Natural killer cell (primary cell): ENCODE measurements around the gene POC1B. TPM values are rescaled to one million over a fixed set of nuclear protein-coding genes. Genes with fewer than 3 reads are reported as not detected.

Experiments used
- ATAC-seq, 3 donors: fragments of 150-1000 bp in 2 of 3; fragments of 200-7000 bp in 1 of 3; cut with Tn5 transposase; 1 replicate in 1 of 3; 2 replicates in 2 of 3; pipeline ENCODE4 v1.10.0; 2021; ENCODE audit warnings: mild to moderate bottlenecking in 2 of 3, moderate library complexity in 2 of 3
- DNase-seq, 2 donors: peaks; one replicate each; pipeline versions ENCODE4 v3.0.0 to v3.0.0-alpha.2; 2013 to 2021; ENCODE audit warnings: mixed read lengths in 1 of 2
- H3K27ac ChIP-seq: one replicate; pipeline ENCODE4 v1.5.1; 2013; ENCODE audit warnings: mild to moderate bottlenecking, low read length
- H3K27me3 ChIP-seq: one replicate; pipeline ENCODE4 v1.6.1; 2013; ENCODE audit warnings: low read length; ENCODE audit not compliant: control insufficient read depth, insufficient read depth
- H3K36me3 ChIP-seq: one replicate; pipeline ENCODE4 v1.6.1; 2013; ENCODE audit warnings: low read length; ENCODE audit not compliant: control insufficient read depth, insufficient read depth
- H3K4me1 ChIP-seq: one replicate; pipeline ENCODE4 v1.6.1; 2013; ENCODE audit warnings: low read length; ENCODE audit not compliant: control insufficient read depth, insufficient read depth
- H3K4me3 ChIP-seq: one replicate; pipeline ENCODE4 v1.5.1; 2013; ENCODE audit warnings: low read length
- H3K9me3 ChIP-seq: one replicate; pipeline ENCODE4 v1.6.1; 2013; ENCODE audit warnings: low read length; ENCODE audit not compliant: control insufficient read depth, insufficient read depth
- H3K27ac Mint-ChIP-seq, 2 donors: one replicate each; pipeline ENCODE4 v1.8.0; 2022; ENCODE audit warnings: mild to moderate bottlenecking in 2 of 2, mixed read lengths in 2 of 2, moderate library complexity in 1 of 2
- H3K27me3 Mint-ChIP-seq, 2 donors: one replicate each; pipeline ENCODE4 v1.8.0; 2022; ENCODE audit warnings: low read depth in 2 of 2, mixed read lengths in 2 of 2
- H3K36me3 Mint-ChIP-seq: one replicate; pipeline ENCODE4 v1.8.0; 2022; ENCODE audit warnings: mixed read lengths
- H3K4me1 Mint-ChIP-seq, 2 donors: one replicate each; pipeline ENCODE4 v1.8.0; 2022; ENCODE audit warnings: mixed read lengths in 2 of 2
- H3K4me3 Mint-ChIP-seq: one replicate; pipeline ENCODE4 v1.8.0; 2022; ENCODE audit warnings: mild to moderate bottlenecking, moderate library complexity, mixed read lengths
- H3K9me3 Mint-ChIP-seq, 2 donors: one replicate each; pipeline ENCODE4 v1.8.0; 2022; ENCODE audit warnings: mixed read lengths in 2 of 2
- CTCF ChIP-seq: fragments of 200-600 bp; IDR thresholded peaks from one replicate; pipeline ENCODE4 v1.8.0; 2022; ENCODE audit warnings: antibody characterized with exemption
- WGBS: methylation state at CpG from one replicate; pipeline ENCODE4 v1.1.7; 2013; ENCODE audit warnings: missing lambda C conversion rate; ENCODE audit not compliant: insufficient coverage; 5-methylcytosine and 5-hydroxymethylcytosine counted together
- intact Hi-C: fragments of 100-400 bp; cut with micrococcal nuclease; formaldehyde crosslinking; loops from one replicate; pipeline ENCODE4 v1.14.2; 2022
- total RNA-seq, 4 donors: library from RNA; stranded (reverse); fragments of 120-200 nt in 1 of 4; gene quantifications; one replicate each; pipeline versions ENCODE4 v1.2.3 to v1.2.4, GENCODE V29; 2013 to 2022

The POC1B gene
- total RNA-seq, 3 donors from 2014 or later (not counting 1 experiment from before 2014, with no cell fraction given), result 29.8 to 40.9 (median 38.0) TPM

DNA sequence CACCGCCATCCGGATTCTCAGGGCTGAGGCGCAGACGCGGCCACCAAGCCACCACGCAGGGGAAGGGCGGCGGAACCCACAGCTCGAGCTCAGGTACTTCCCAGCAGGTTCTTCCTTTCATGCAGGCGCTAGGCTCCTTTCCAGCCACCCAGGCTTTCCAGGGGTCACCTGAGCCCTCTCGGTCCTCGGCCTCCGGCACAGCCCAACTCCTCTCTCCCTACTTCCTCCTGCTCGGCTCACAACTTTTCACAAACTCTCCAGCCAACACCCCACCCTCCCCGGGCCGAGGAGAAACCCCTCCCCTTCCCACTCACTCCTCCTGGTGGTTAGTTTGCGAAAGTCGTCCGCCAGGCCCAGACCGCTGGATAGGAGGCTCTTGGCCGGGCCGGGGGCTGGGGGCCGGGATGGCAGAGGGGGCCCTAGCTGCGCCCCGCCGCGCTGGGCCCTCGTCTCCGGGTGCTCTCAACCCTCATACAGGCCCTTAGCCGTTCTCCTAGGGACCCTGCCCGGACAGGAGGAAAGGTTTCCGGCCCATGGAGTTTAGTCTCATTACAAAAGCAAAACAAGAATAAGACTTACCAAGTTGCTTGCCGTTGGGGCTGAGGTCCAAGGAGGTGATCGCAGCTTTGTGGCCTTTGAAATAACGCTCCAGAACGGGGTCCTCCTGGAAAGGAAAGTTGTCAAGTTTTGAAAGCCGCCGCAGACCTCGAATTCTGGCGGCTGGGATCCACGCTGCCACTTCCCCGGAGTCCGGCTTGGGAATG lies 1.1 kb downstream of the POC1B start, which contains the start of gene GALNT4:
TSS of gene GALNT4 (minus strand) at position 256 of the 764 bp plus-strand sequence. CDS start at position 9, 247 bp downstream.
- intact Hi-C loops, result loop anchor here (1.0 to 5.0 kb wide), 3 partner anchors 55 to 1382 kb away; partner anchors contain the start of genes CEP290, DUSP6 and TMTC3
- peak within 1 kb of the TSS; percentile 96 for H3K4me3 Mint-ChIP-seq
- Histone ChIP-seq H3K9me3 (no peaks in the 10 kb centered on the region), H3K27ac (peak within 1 kb of the TSS; percentile 96), H3K36me3 (peaks cover 8% of the 10 kb centered on the region), H3K4me3 (peak within 1 kb of the TSS; percentile 100), H3K4me1 (peaks cover 25% of the 10 kb centered on the region), H3K27me3 (no peaks in the 10 kb centered on the region)
- H3K27me3 Mint-ChIP-seq, result no peaks in the 10 kb centered on the region
- H3K27ac Mint-ChIP-seq, result peak within 1 kb of the TSS; percentile 86 to 93
- WGBS, result under 1% methylated on average over 43 of the region's 43 CpGs
- no peaks in the 10 kb centered on the region for H3K9me3 Mint-ChIP-seq
- TF ChIP-seq CTCF, result peak; percentile 57
- H3K4me1 Mint-ChIP-seq, result peaks cover 45 to 46% of the 10 kb centered on the region in 2 donors
- H3K36me3 Mint-ChIP-seq, result no peaks in the 10 kb centered on the region
- DNase-seq (peak; percentile 65 to 87), ATAC-seq (peak; percentile 64 to 81 (median 75))

GRCh38 chr12:89523843-89524540 lies 1.9 kb downstream of the POC1B start:
- H3K27me3 ChIP-seq, result no peaks in the 10 kb centered on the region
- peak overlapping the region; percentile 100 for H3K4me3 ChIP-seq

DNA sequence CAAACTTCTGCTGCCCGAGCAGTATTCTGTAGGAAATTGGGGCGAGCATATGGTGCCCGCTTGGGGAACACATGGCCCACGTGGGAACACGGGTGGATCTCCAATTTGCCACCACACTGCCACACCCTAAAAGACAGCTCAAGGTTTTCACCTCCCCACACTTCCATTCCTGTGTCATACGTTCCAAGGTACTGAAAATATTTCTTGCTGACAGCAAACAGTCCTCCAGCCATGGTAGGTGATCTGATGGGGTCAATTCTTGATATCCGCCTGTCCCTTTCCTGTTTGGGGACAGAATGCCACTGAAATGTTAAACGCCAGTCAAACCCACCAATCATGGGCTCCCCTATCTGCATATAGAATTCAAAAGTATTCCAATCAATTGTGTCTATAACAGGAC lies 2.5 kb downstream of the POC1B start:
- peak overlapping the region; percentile 100 for H3K4me3 ChIP-seq
- H3K36me3 ChIP-seq, result peaks cover 8% of the 10 kb centered on the region
- peaks cover 48% of the 10 kb centered on the region in 2 donors for H3K4me1 Mint-ChIP-seq
- WGBS, result 79% methylated on average over 8 of the region's 8 CpGs
- no peak for ATAC-seq
- H3K36me3 Mint-ChIP-seq, result no peaks in the 10 kb centered on the region
- H3K27me3 ChIP-seq, result no peaks in the 10 kb centered on the region
- H3K27me3 Mint-ChIP-seq, result no peaks in the 10 kb centered on the region
- no peak for TF ChIP-seq CTCF
- H3K9me3 Mint-ChIP-seq, result no peaks in the 10 kb centered on the region
- intact Hi-C loops, result no loop called here
- H3K9me3 ChIP-seq, result no peaks in the 10 kb centered on the region
- DNase-seq, result no peak
- peak overlapping the region; percentile 96 for H3K4me3 Mint-ChIP-seq
- H3K27ac ChIP-seq, result no peak overlapping the region
- H3K4me1 ChIP-seq, result peaks cover 25% of the 10 kb centered on the region
- peak overlapping the region; percentile 86 to 93 for H3K27ac Mint-ChIP-seq

More at GRCh38 chr12:89523843-89524540, 1.9 kb downstream of the POC1B start:
- no peak for ATAC-seq
- Mint-ChIP-seq H3K36me3 (no peaks in the 10 kb centered on the region), H3K4me1 (peaks cover 43 to 46% of the 10 kb centered on the region in 2 donors), H3K4me3 (peak overlapping the region; percentile 96), H3K9me3 (no peaks in the 10 kb centered on the region), H3K27ac (peak overlapping the region; percentile 86 to 93), H3K27me3 (no peaks in the 10 kb centered on the region)
- Histone ChIP-seq H3K27ac (peak overlapping the region; percentile 96), H3K4me1 (peaks cover 25% of the 10 kb centered on the region), H3K9me3 (no peaks in the 10 kb centered on the region), H3K36me3 (peaks cover 8% of the 10 kb centered on the region)
- no peak for TF ChIP-seq CTCF
- WGBS, result 37% methylated on average over 21 of the region's 21 CpGs
- intact Hi-C loops, result loop anchor here (1.0 to 2.0 kb wide), 2 partner anchors 55 to 171 kb away; partner anchors contain the start of gene DUSP6
- DNase-seq, result peak in 1 of 2 donors; percentile 20
